Measurements from ENCODE around the gene INTS11. TPM values are rescaled to one million over a fixed set of nuclear protein-coding genes. Genes with fewer than 3 reads are reported as not detected.

The INTS11 gene
- total RNA-seq, 1 experiment from 2014 or later = 139 TPM

DNA sequence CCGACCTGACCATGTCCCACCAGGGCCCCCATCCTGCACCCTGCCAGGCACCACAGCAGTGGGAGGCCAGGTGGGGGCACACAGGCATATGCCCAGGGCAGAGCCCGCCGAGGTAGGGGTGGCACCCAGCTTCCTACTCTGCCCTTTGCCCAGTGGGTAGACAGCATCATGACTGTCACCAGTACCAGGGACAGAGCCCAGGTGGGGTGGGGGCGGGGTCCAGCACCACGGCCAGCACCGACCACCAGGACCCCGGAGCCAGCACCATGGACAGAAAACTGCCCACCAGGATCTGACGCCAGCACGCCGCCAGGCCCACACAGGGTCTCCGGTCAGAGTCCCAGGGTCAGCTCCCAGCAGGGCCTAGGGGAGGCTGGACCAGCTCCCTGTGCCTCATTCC is 10.4 kb upstream of the INTS11 start:
- Histone ChIP-seq H4K8ac (replicated peaks; ENCODE audit: insufficient read length, low read depth, low read length) (no peak overlapping the region), H3K9me3 (ENCODE audit: control insufficient read depth, low read depth, low read length) (no peaks in the 10 kb centered on the region), H3K79me1 (ENCODE audit: insufficient read depth, low read depth, low read length, poor library complexity, severe bottlenecking) (no peaks in the 10 kb centered on the region), H4K20me1 (ENCODE audit: control insufficient read depth, insufficient read depth, insufficient read length) (no peaks in the 10 kb centered on the region), H3K56ac (ENCODE audit: insufficient read length, low read depth, low read length) (no peak overlapping the region), H4K91ac (ENCODE audit: insufficient read length, low read depth, low read length) (no peak overlapping the region), H3T11ph (ENCODE audit: low read length) (no peak overlapping the region), H3K79me2 (ENCODE audit: insufficient read depth, low read length) (no peaks in the 10 kb centered on the region), H2BK12ac (ENCODE audit: insufficient read length, low read depth, low read length) (no peak overlapping the region), H2BK20ac (ENCODE audit: low read depth, low read length, poor library complexity, severe bottlenecking) (no peak overlapping the region), H2AFZ (ENCODE audit: low read length) (no peak overlapping the region), H2BK15ac (ENCODE audit: low read depth, low read length) (no peak overlapping the region), H2BK120ac (ENCODE audit: low read depth, low read length, poor library complexity, severe bottlenecking) (no peak overlapping the region), H2BK5ac (ENCODE audit: insufficient read length, low read length) (no peak overlapping the region), H3K14ac (ENCODE audit: insufficient read depth, low read length) (no peak overlapping the region), H3K27me3 (ENCODE audit: insufficient read depth, low read length) (no peaks in the 10 kb centered on the region), H3K4me2 (ENCODE audit: insufficient read depth, insufficient read length, low read length) (no peak overlapping the region), H3K9ac (ENCODE audit: extremely low read depth, insufficient read length, low read length) (no peak overlapping the region), H4K5ac (ENCODE audit: insufficient read length, low read depth, low read length) (no peak overlapping the region), H2AK5ac (ENCODE audit: insufficient read length, low read length) (no peak overlapping the region), H3K18ac (ENCODE audit: insufficient read length, low read depth, low read length) (no peak overlapping the region), H3K4me1 (ENCODE audit: insufficient read depth, low read length) (no peaks in the 10 kb centered on the region), H3K4ac (ENCODE audit: low read depth, low read length) (no peak overlapping the region), H3K23ac (ENCODE audit: insufficient read length, low read depth, low read length) (no peak overlapping the region), H3K27ac (ENCODE audit: insufficient read length, low read depth, low read length) (no peak overlapping the region), H3K23me2 (ENCODE audit: insufficient read length, low read depth, low read length, poor library complexity, severe bottlenecking) (no peaks in the 10 kb centered on the region)
- Mint-ChIP-seq H3K27me3 (ENCODE audit: low read depth) (no peaks in the 10 kb centered on the region), H3K27ac (no peak overlapping the region), H3K4me3 (no peak overlapping the region), H3K4me1 (no peaks in the 10 kb centered on the region), H3K36me3 (ENCODE audit: insufficient read depth in 1 of 3, low read depth in 3 of 3) (peaks cover under 1 to 15% (median 7%) of the 10 kb centered on the region in 3 experiments; a peak in 4 of 7 replicates), H3K9me3 (no peaks in the 10 kb centered on the region)
- TF ChIP-seq, protein P1, sequence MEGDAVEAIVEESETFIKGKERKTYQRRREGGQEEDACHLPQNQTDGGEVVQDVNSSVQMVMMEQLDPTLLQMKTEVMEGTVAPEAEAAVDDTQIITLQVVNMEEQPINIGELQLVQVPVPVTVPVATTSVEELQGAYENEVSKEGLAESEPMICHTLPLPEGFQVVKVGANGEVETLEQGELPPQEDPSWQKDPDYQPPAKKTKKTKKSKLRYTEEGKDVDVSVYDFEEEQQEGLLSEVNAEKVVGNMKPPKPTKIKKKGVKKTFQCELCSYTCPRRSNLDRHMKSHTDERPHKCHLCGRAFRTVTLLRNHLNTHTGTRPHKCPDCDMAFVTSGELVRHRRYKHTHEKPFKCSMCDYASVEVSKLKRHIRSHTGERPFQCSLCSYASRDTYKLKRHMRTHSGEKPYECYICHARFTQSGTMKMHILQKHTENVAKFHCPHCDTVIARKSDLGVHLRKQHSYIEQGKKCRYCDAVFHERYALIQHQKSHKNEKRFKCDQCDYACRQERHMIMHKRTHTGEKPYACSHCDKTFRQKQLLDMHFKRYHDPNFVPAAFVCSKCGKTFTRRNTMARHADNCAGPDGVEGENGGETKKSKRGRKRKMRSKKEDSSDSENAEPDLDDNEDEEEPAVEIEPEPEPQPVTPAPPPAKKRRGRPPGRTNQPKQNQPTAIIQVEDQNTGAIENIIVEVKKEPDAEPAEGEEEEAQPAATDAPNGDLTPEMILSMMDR (conservative IDR thresholded peaks at IDR 0.05) = no peak
- peak; percentile 82 for DNase-seq
- WGBS (ENCODE audit: extremely low coverage, insufficient read length, low lambda C conversion rate) = no CpG with 5 or more reads among the region's 11 CpGs
